Smooth muscle cell (in vitro differentiated cells): ENCODE measurements around the gene COX8C. TPM values are rescaled to one million over a fixed set of nuclear protein-coding genes. Genes with fewer than 3 reads are reported as not detected.

Experiments used
- DNase-seq: peaks from one replicate; lab custom pipeline; 2025; ENCODE audit not compliant: unreplicated experiment; lab: John Stamatoyannopoulos, UW
- H2AFZ ChIP-seq: fragments of 200-600 bp; sonication (generic); 2 replicates; pipeline ENCODE4 v1.6.0; 2016; ENCODE audit warnings: antibody characterized with exemption, low read depth, mild to moderate bottlenecking
- H3F3A ChIP-seq: fragments of 200-600 bp; sonication (generic); 2 replicates; pipeline ENCODE4 v1.6.0; 2017; ENCODE audit warnings: antibody characterized with exemption, low read depth
- H3K27ac ChIP-seq: fragments of 200-600 bp; sonication (generic); 2 replicates; pipeline ENCODE4 v1.5.1; 2016; ENCODE audit warnings: low read depth, mild to moderate bottlenecking
- H3K27me3 ChIP-seq: fragments of 200-600 bp; sonication (generic); 2 replicates; pipeline ENCODE4 v1.6.1; 2016; ENCODE audit warnings: low read depth, mild to moderate bottlenecking
- H3K36me3 ChIP-seq: fragments of 200-600 bp; sonication (generic); 2 replicates; pipeline ENCODE4 v1.5.1; 2016; ENCODE audit warnings: low read depth
- H3K4me1 ChIP-seq: fragments of 200-600 bp; sonication (generic); 2 replicates; pipeline ENCODE4 v1.5.1; 2016; ENCODE audit warnings: low read depth
- H3K4me2 ChIP-seq: fragments of 200-600 bp; sonication (generic); 2 replicates; pipeline ENCODE4 v1.6.0; 2016; ENCODE audit warnings: mild to moderate bottlenecking
- H3K4me3 ChIP-seq: fragments of 200-600 bp; sonication (generic); 2 replicates; pipeline ENCODE4 v1.5.1; 2016; ENCODE audit warnings: mild to moderate bottlenecking
- H3K79me2 ChIP-seq: fragments of 200-600 bp; sonication (generic); 2 replicates; pipeline ENCODE4 v1.6.0; 2016; ENCODE audit warnings: low read depth, mild to moderate bottlenecking
- H3K9ac ChIP-seq: fragments of 200-600 bp; sonication (generic); 2 replicates; pipeline ENCODE4 v1.6.0; 2016; ENCODE audit warnings: low read depth
- H3K9me3 ChIP-seq: fragments of 200-600 bp; sonication (generic); replicated peaks from 2 replicates; pipeline ENCODE4 v1.5.1; 2016; ENCODE audit warnings: low read depth
- H4K20me1 ChIP-seq: fragments of 200-600 bp; sonication (generic); 2 replicates; pipeline ENCODE4 v1.6.0; 2016; ENCODE audit warnings: low read depth
- CTCF ChIP-seq: fragments of 200-600 bp; sonication (generic); IDR thresholded peaks from 2 replicates; pipeline ENCODE4 v1.5.1; 2017; ENCODE audit warnings: borderline replicate concordance, mild to moderate bottlenecking, antibody characterized with exemption; ENCODE audit not compliant: insufficient read depth, poor library complexity, severe bottlenecking
- WGBS: methylation state at CpG from one replicate; pipeline ENCODE4 v1.1.7; 2016; ENCODE audit warnings: low lambda C conversion rate; 5-methylcytosine and 5-hydroxymethylcytosine counted together
- polyA plus RNA-seq: library from polyadenylated mRNA; unstranded; fragments of >200 nt; fragmentation: Nextera tagmentation; extraction: Ambion mirVana; gene quantifications from 2 replicates; pipeline ENCODE4 v1.2.1, GENCODE V29; 2016
- small RNA-seq: library from RNA; depleted of rRNA; stranded (forward); fragments of <200 nt; gene quantifications from one replicate; pipeline ENCODE3, GENCODE V24; 2014
- total RNA-seq: library from RNA; depleted of rRNA; stranded (reverse); fragments of >200 nt; gene quantifications from 2 replicates; pipeline ENCODE4 v1.2.3, GENCODE V29; 2014

COX8C gene
- total and polyA plus RNA-seq, 2 experiments from 2014 or later, result not detected

GRCh38 chr14:93395231-93395630 lies 48.2 kb downstream of the COX8C start:
- no peak overlapping the region for H3K9ac ChIP-seq
- H4K20me1 ChIP-seq, result no peaks in the 10 kb centered on the region
- no peaks in the 10 kb centered on the region for H3K27me3 ChIP-seq
- H3K27ac ChIP-seq, result no peak overlapping the region
- H3K36me3 ChIP-seq, result no peaks in the 10 kb centered on the region
- no peaks in the 10 kb centered on the region for H3F3A ChIP-seq
- H3K4me2 ChIP-seq, result no peak overlapping the region
- no peaks in the 10 kb centered on the region for H3K4me1 ChIP-seq
- H3K9me3 ChIP-seq, result no peaks in the 10 kb centered on the region
- no peak overlapping the region for H2AFZ ChIP-seq
- H3K4me3 ChIP-seq, result no peak overlapping the region
- no peak for DNase-seq
- TF ChIP-seq CTCF, result no peak
- H3K79me2 ChIP-seq, result no peaks in the 10 kb centered on the region

DNA sequence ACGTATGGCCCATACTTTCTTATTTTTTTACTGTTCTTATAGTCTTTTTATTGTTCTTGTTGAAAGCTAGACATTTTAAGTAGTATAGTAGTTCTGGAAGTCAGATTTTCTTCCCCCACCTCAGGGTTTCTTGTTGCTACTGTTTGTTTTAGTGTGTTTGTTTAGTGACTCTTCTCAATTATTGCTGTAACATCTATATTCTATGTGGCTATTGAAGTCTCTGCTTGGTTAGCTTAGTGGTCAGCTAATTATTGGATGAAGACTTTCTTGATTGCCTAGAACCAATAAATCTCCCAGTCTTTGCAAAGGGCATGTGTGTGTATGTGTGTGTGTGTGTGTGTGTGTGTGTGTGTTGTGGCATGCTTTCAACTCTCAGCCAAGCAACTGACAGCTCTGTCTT lies 49.5 kb downstream of the COX8C start:
- TF ChIP-seq CTCF, result no peak

More for the DNA sequence above, 49.5 kb downstream of the COX8C start:
- H3K9ac ChIP-seq, result no peak overlapping the region
- no peak overlapping the region for H2AFZ ChIP-seq
- H3K79me2 ChIP-seq, result no peaks in the 10 kb centered on the region
- no peaks in the 10 kb centered on the region for H3F3A ChIP-seq
- no peaks in the 10 kb centered on the region for H3K27me3 ChIP-seq
- H3K36me3 ChIP-seq, result no peaks in the 10 kb centered on the region
- no peaks in the 10 kb centered on the region for H3K9me3 ChIP-seq
- no peak for DNase-seq
- 86% methylated on average over 1 of the region's 1 CpG for WGBS
- no peak overlapping the region for H3K4me2 ChIP-seq
- no peak overlapping the region for H3K4me3 ChIP-seq
- H4K20me1 ChIP-seq, result no peaks in the 10 kb centered on the region
- no peak overlapping the region for H3K27ac ChIP-seq
- H3K4me1 ChIP-seq, result no peaks in the 10 kb centered on the region

Small RNA genes within 50 kb of the gene (small RNA-seq; reads per million reads assigned to genes)
- not detected for gene RF00019

Other genes starting within 250 kb of the COX8C start
- gene ITPK1, start 231.3 kb upstream of the COX8C start, total RNA-seq, result 9.2 and 17.6 TPM in 2 replicates
- gene ITPK1, start 231.3 kb upstream of the COX8C start, polyA plus RNA-seq, result 13.3 and 14.2 TPM in 2 replicates
- gene MOAP1, start 162.3 kb upstream of the COX8C start, total RNA-seq, result 6.9 and 9.9 TPM in 2 replicates
- gene MOAP1, start 162.3 kb upstream of the COX8C start, polyA plus RNA-seq, result 7.7 and 8.2 TPM in 2 replicates
- gene LYSET, start 161.9 kb upstream of the COX8C start, total RNA-seq, result 5.2 and 7.9 TPM in 2 replicates
- 9.2 and 17.9 TPM in 2 replicates for gene LYSET, start 161.9 kb upstream of the COX8C start, polyA plus RNA-seq
- 9.6 and 10.9 TPM in 2 replicates for gene GON7, start 140.1 kb upstream of the COX8C start, total RNA-seq
- 8.5 and 8.6 TPM in 2 replicates for gene GON7, start 140.1 kb upstream of the COX8C start, polyA plus RNA-seq
- gene UBR7, start 139.9 kb upstream of the COX8C start, total RNA-seq, result 12.8 and 22.7 TPM in 2 replicates
- 8.0 and 12.0 TPM in 2 replicates for gene UBR7, start 139.9 kb upstream of the COX8C start, polyA plus RNA-seq
- 34.7 and 41.3 TPM in 2 replicates for gene BTBD7, start 14.1 kb upstream of the COX8C start, total RNA-seq
- gene BTBD7, start 14.1 kb upstream of the COX8C start, polyA plus RNA-seq, result 14.1 and 25.9 TPM in 2 replicates
- gene UNC79, start 83.8 kb downstream of the COX8C start, total RNA-seq, result 0.31 and 0.36 TPM in 2 replicates
- gene UNC79, start 83.8 kb downstream of the COX8C start, polyA plus RNA-seq, result 0.06 TPM in 2 replicates